ENCODE measurements around the gene SPOCD1.
A peak's percentile ranks its signal among the peaks of the same experiment; 100 is the strongest.

GRCh38 chr1:31762726-31763670 lies 52.8 kb downstream of the SPOCD1 start:
- TF ChIP-seq CTCF (IDR thresholded peaks at IDR 0.05), result peak; percentile 39 to 71 (median 56)
- no peak for TF ChIP-seq POLR2A (IDR thresholded peaks at IDR 0.05)

Data from heart left ventricle (tissue), 13 donors.